GM08714 (cell line): Measurements from ENCODE around the gene OR2J2.
"Not testable (repeated sequence)": the region's sequence is repeated elsewhere in the genome, so short reads cannot be mapped to it uniquely, and the experiment has no call there.

Experiments used
- H3K4me3 ChIP-seq: fragments of 200-500 bp; sonication (Bioruptor generic); 2 replicates; pipeline ENCODE4 v1.5.1; 2014; ENCODE audit warnings: mild to moderate bottlenecking, low read length, inconsistent platforms
- ZNF274 ChIP-seq: IDR thresholded peaks from 2 replicates; pipeline ENCODE4 v1.6.1; 2012; ENCODE audit warnings: mild to moderate bottlenecking, low read depth, low read length

The OR2J2 gene

GRCh38 chr6:29170607-29171006 lies at the start of gene OR2J2:
TSS of gene OR2J2 (plus strand) at chr6:29170907. CDS start at chr6:29173636, 2,729 bp downstream.
- not testable (repeated sequence) for H3K4me3 ChIP-seq

DNA sequence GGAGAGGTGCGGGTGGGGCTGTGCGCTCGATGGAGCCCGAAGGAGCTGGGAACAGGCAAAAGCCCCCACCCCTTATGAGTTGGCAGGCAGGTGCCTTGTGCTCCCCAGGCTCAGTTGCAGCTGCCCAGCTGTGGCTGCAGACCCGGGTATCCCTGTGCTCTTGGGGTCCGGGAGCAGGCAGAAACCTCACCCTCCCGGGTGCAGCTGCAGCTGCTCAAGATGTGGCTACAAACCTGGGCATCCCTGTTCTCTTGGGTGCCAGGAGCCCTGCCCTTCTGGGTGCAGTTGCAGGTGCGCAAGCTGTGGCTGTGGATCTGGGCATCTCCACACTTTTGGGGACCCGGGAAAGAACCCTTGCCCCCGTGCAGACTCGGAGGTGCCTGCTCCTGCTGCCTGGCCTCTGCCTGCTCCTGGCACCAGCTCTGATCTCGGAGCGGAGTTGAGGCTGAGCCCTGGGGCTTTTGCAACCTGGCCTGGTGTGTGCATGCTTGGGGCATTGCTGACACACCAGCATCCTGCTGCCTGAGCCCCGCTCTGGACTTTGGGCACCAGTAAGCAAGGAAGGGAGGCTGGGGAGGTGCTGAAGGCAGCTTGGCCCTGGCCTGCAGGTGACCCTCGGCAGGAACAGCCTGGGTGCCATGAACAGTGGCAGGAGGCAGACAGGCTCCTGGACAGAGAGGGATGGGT lies 41.2 kb upstream of the OR2J2 start:
- no peak for TF ChIP-seq ZNF274
- H3K4me3 ChIP-seq = no peak overlapping the region

DNA sequence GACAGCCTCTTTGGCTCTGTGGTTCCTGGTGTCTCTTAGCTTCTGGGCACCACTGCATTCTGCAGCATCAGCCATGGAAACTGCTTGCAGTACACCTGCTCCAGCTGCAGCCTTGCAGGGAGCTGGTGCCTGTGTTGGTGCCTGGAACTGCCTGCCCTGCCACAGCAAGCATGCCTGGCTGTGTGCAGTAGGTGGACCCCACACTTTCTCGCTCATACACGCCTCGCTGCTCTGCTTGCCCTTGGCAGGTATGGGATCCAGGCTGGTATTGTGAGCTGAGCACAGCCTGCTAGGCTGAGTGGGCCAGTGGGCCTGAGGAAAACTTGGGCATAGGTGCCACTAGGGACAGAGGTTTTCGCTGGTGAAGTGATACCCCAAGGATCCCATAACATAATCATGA lies 40.1 kb upstream of the OR2J2 start:
- no peak for TF ChIP-seq ZNF274
- no peak overlapping the region for H3K4me3 ChIP-seq

DNA sequence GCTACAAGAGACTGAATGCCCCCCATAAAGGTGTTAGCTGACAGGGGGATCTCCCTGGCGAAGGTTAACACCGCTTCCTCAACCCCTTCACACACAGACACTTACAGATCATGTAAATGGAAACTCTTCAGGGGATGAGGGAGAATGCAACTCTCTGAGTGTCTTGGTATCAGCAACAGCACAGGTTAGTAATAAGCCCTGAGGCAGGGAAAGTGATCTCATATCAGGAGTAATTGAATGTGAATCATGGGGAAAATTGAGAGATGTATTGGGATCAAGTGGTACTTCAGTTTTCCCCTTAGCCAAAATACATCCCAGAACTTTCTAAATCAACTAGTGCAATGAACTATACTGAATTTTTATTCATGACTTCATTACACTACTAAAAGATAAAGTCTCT lies 39.0 kb upstream of the OR2J2 start:
- no peak for TF ChIP-seq ZNF274
- H3K4me3 ChIP-seq = no peak overlapping the region

DNA sequence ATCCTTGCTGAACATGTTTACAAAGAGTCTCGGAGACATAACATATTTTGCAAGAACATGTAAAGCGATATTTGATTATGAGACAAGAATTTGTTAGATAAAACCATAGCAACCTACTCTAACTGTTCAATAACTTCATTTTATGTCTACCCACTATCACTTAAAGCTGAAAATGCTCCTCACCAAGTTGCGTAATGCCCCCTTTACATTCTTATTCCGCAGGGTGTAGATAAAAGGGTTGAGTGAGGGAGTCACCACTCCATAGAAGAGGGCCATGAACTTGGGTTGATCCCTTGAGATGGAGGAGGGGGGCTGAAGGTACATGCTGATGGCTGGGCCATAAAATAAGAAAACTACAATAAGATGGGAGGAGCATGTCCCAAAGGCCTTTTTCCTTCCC lies 33.0 kb upstream of the OR2J2 start:
- TF ChIP-seq ZNF274 = no peak
- no peak overlapping the region for H3K4me3 ChIP-seq

- no peak overlapping the region for H3K4me3 ChIP-seq
- TF ChIP-seq ZNF274 = no peak
These were observed 29.1 kb upstream of the OR2J2 start for GRCh38 chr6:29141606-29142005.

GRCh38 chr6:29142309-29142708 lies 28.4 kb upstream of the OR2J2 start:
- TF ChIP-seq ZNF274 = no peak
- H3K4me3 ChIP-seq = no peak overlapping the region

- H3K4me3 ChIP-seq = no peak overlapping the region
- TF ChIP-seq ZNF274 = no peak
These were observed 24.5 kb upstream of the OR2J2 start for GRCh38 chr6:29146179-29146578.

DNA sequence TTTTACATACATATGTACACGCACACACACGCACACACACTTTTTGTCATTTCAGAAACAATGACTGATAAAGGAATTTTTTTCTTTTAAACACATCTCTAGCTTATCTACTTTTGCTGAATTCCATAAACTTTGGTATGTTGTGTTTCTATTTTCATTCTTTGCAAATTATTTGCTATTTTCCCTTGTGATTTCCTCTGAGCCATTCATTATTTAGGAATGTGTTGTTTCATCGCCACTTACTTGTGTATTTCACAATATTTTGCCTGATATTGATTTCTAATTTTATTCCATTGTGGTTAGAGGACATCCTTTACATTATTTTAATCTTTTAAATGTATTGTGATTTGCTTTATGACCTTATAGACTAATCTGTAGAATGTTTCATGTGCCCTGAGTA lies 23.6 kb upstream of the OR2J2 start:
- no peak for TF ChIP-seq ZNF274
- H3K4me3 ChIP-seq = no peak overlapping the region

DNA sequence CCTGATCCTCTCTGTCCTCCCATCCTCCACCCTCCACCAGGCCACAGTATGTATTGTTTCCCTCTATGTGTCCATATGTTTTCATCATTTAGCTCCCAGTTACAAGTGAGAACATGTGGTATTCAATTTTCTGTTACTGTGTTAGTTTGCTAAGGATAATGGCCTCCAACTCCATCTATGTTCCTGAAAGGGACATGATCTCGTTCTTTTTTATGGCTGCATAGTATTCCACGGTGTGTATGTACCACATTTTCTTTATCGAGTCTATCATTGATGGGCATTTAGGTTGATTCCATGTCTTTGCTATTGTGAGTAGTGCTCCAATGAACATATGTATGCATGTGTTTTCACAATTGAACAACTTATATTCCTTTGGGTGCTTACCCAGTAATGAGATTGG lies 21.3 kb upstream of the OR2J2 start:
- H3K4me3 ChIP-seq = not testable (repeated sequence)

DNA sequence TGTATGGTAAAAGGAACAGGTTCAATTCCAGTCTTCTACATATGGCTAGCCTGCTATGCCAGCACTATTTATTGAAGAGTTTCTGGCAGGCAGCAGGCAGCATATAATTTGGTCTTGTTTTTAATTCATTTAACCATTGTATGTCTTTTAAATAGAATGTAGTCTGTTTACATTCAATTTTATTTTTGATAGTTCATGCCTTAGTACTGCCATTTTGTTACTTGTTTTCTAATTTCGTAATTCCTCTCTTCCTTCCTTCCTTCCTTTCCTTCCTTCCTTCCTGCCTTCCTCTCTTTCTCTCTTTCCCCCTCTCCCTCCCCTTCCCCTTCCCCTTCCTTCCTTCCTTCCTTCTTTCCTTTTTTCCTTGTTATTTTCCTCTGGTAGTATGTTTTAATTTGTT lies 17.6 kb upstream of the OR2J2 start:
- TF ChIP-seq ZNF274 = no peak

GRCh38 chr6:29155182-29155581 lies 15.5 kb upstream of the OR2J2 start:
- not testable (repeated sequence) for H3K4me3 ChIP-seq

More for the DNA sequence above, 17.6 kb upstream of the OR2J2 start:
- no peak overlapping the region for H3K4me3 ChIP-seq

- H3K4me3 ChIP-seq = not testable (repeated sequence)
These were observed 10.8 kb upstream of the OR2J2 start for GRCh38 chr6:29159922-29160321.

DNA sequence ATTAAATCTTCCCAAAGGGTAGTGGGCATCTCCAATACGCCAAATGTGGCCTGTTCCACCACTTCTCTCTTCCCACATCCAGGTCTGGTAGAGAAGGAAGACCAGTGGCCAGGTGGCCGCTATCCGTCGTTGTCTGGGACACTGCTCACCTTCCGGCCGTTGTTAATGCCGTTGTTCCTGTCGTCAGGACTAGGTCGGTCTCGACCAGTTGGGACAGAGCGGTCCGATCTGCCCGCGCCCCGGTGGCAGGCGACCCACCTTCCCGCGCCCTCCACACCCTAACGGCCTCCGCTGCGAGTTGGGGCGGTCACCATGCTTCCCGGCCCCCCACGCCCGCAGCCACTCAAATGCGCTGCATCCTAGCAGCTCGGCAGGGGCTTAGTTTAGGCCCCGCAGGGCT lies 5.1 kb upstream of the OR2J2 start:
- not testable (repeated sequence) for H3K4me3 ChIP-seq

DNA sequence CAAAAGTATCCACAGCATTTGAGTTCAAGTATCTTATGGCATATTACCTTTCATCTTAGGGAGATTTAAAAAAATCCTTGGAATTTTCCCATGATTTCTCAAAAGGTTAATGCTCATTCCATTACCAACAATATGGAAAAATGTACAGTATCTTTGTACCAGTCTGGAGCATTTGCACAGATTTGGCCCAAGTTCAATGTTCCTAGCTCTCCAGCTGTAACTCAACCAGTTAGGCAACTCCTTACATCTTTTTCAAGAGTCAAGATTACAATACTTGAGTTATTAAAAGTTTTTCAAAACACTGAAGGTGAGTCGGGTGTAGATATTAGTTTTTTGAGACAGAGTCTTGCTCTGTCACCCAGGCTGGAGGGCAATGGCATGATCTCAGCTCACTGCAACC lies 1.0 kb downstream of the OR2J2 start:
- TF ChIP-seq ZNF274 = no peak
- H3K4me3 ChIP-seq = no peak overlapping the region

- TF ChIP-seq ZNF274 = no peak
- no peak overlapping the region for H3K4me3 ChIP-seq
These were observed 12.9 kb downstream of the OR2J2 start for GRCh38 chr6:29183594-29183993.

DNA sequence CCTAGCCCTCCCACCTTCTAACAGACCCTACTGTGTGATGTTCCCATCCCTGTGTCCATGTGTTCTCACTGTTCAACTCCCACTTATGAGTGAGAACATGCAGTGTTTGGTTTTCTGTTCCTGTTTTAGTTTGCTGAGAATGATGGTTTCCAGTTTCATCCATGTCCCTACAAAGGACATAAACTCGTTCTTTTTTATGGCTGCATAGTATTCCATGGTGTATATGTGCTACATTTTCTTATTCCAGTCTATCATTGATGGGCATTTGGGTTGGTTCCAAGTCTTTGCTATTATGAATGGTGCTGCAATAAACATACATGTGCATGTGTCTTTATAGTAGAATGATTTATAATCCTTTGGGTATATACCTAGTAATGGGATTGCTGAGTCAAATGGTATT lies 18.0 kb downstream of the OR2J2 start:
- H3K4me3 ChIP-seq = not testable (repeated sequence)
